Measurements from ENCODE around the gene MYH1. TPM values are rescaled to one million over a fixed set of nuclear protein-coding genes. Genes with fewer than 3 reads are reported as not detected.

MYH1 gene
- 1 to 10 TPM in 1 of 6 experiments, under 1 TPM in 2, not detected in 3; 0.23 to 2.3 (median 0.31) TPM for total RNA-seq
- long read RNA-seq = 0 reads

- WGBS (ENCODE audit: insufficient coverage, low coverage, low lambda C conversion rate, missing lambda C conversion rate) = 51% methylated on average over 8 of the region's 11 CpGs
- no peak within 1 kb of the TSS for H3K27ac ChIP-seq
- no peaks in the 10 kb centered on the region for H3K4me1 ChIP-seq
- TF ChIP-seq POLR2A (IDR thresholded peaks at IDR 0.05) (no peak), CTCF (IDR thresholded peaks at IDR 0.05) (no peak)
- H3K4me3 ChIP-seq = no peak within 1 kb of the TSS
- intact Hi-C loops (cut with DNase I) = no loop called here
- H3K27me3 ChIP-seq = no peaks in the 10 kb centered on the region
- H3K9me3 ChIP-seq = peaks cover 0 to 4% (median 0%) of the 10 kb centered on the region in 4 donors
- H3K36me3 ChIP-seq = no peaks in the 10 kb centered on the region
- ATAC-seq (no peak), DNase-seq (no peak)
Measured at GRCh38 chr17:10518271-10519037, at the start of gene MYH1. Gene MYH1, minus strand, starts transcription at chr17:10518542. Its CDS starts 1,900 bp downstream, at chr17:10516642.

- TF ChIP-seq POLR2A (IDR thresholded peaks at IDR 0.05) (no peak), CTCF (IDR thresholded peaks at IDR 0.05) (no peak)
- 46% methylated on average over 2 of the region's 2 CpGs for WGBS (ENCODE audit: insufficient coverage, low coverage, low lambda C conversion rate, missing lambda C conversion rate)
- intact Hi-C loops (cut with DNase I) = no loop called here
Measured at GRCh38 chr17:10563991-10564660, 45.8 kb upstream of the MYH1 start.

GRCh38 chr17:10558049-10558448 is 39.7 kb upstream of the MYH1 start:
- TF ChIP-seq CTCF (IDR thresholded peaks at IDR 0.05) (no peak), POLR2A (IDR thresholded peaks at IDR 0.05) (no peak)
- ATAC-seq = no peak
- Histone ChIP-seq H3K27me3 (no peaks in the 10 kb centered on the region), H3K27ac (no peak overlapping the region), H3K9me3 (no peaks in the 10 kb centered on the region), H3K4me3 (no peak overlapping the region), H3K4me1 (no peaks in the 10 kb centered on the region), H3K36me3 (no peaks in the 10 kb centered on the region)
- 56% methylated on average over 6 of the region's 6 CpGs for WGBS (ENCODE audit: insufficient coverage, low coverage, low lambda C conversion rate, missing lambda C conversion rate)
- DNase-seq = no peak
- intact Hi-C loops (cut with DNase I) = no loop called here

More at GRCh38 chr17:10563991-10564660, 45.8 kb upstream of the MYH1 start:
- no peaks in the 10 kb centered on the region for H3K4me1 ChIP-seq
- H3K27ac ChIP-seq = no peak overlapping the region
- DNase-seq (no peak), ATAC-seq (no peak)
- H3K9me3 ChIP-seq = no peaks in the 10 kb centered on the region
- no peaks in the 10 kb centered on the region for H3K27me3 ChIP-seq
- no peaks in the 10 kb centered on the region for H3K36me3 ChIP-seq
- no peak overlapping the region for H3K4me3 ChIP-seq

- ATAC-seq (no peak), DNase-seq (no peak)
- 46% methylated on average over 1 of the region's 1 CpG for WGBS (ENCODE audit: insufficient coverage, low coverage, low lambda C conversion rate, missing lambda C conversion rate)
- no peak overlapping the region for H3K27ac ChIP-seq
- no peaks in the 10 kb centered on the region for H3K27me3 ChIP-seq
- TF ChIP-seq CTCF (IDR thresholded peaks at IDR 0.05) (no peak), POLR2A (IDR thresholded peaks at IDR 0.05) (no peak)
- H3K9me3 ChIP-seq = no peaks in the 10 kb centered on the region
- H3K4me3 ChIP-seq = no peak overlapping the region
- intact Hi-C loops (cut with DNase I) = no loop called here
- H3K36me3 ChIP-seq = no peaks in the 10 kb centered on the region
- H3K4me1 ChIP-seq = no peaks in the 10 kb centered on the region
Measured at GRCh38 chr17:10557422-10557821, 39.1 kb upstream of the MYH1 start.

Data from right lobe of liver (tissue), 6 donors.